ENCODE data around the gene SFRP2.

SFRP2 gene

GRCh38 chr4:153790500-153790865 is 1.6 kb upstream of the SFRP2 start:
- H3K4me1 ChIP-seq (ENCODE audit: control insufficient read depth in 1 of 2, insufficient read depth in 1 of 2, low read depth in 1 of 2, low read length in 1 of 2) = peaks cover 4 to 8% of the 10 kb centered on the region in 2 experiments
- no peak overlapping the region for H3K27ac ChIP-seq
- TF ChIP-seq CTCF (IDR thresholded peaks at IDR 0.05) = no peak
- H3K36me3 ChIP-seq = no peaks in the 10 kb centered on the region
- no peak overlapping the region for H3K4me3 ChIP-seq (ENCODE audit: low read depth in 1 of 2, low read length in 1 of 2)
- H3K27me3 ChIP-seq = peaks cover 100% of the 10 kb centered on the region
- H3K9me3 ChIP-seq = no peaks in the 10 kb centered on the region

GRCh38 chr4:153789741-153790499 is 1.0 kb upstream of the SFRP2 start:
- Histone ChIP-seq H3K27me3 (peaks cover 100% of the 10 kb centered on the region), H3K36me3 (no peaks in the 10 kb centered on the region), H3K9me3 (no peaks in the 10 kb centered on the region), H3K4me3 (ENCODE audit: low read depth in 1 of 2, low read length in 1 of 2) (no peak overlapping the region), H3K27ac (no peak overlapping the region), H3K4me1 (ENCODE audit: control insufficient read depth in 1 of 2, insufficient read depth in 1 of 2, low read depth in 1 of 2, low read length in 1 of 2) (peaks cover 4 to 8% of the 10 kb centered on the region in 2 experiments)
- no peak for TF ChIP-seq CTCF (IDR thresholded peaks at IDR 0.05)

- Histone ChIP-seq H3K27ac (no peak overlapping the region), H3K27me3 (peaks cover 100% of the 10 kb centered on the region), H3K4me3 (ENCODE audit: low read depth in 1 of 2, low read length in 1 of 2) (no peak overlapping the region), H3K9me3 (no peaks in the 10 kb centered on the region), H3K36me3 (no peaks in the 10 kb centered on the region), H3K4me1 (ENCODE audit: control insufficient read depth in 1 of 2, insufficient read depth in 1 of 2, low read depth in 1 of 2, low read length in 1 of 2) (peaks cover 4 to 8% of the 10 kb centered on the region in 2 experiments)
- TF ChIP-seq CTCF (IDR thresholded peaks at IDR 0.05) = no peak
These were observed 851 bp downstream of the SFRP2 start for GRCh38 chr4:153788051-153788412.

GRCh38 chr4:153787575-153787974 is 1.3 kb downstream of the SFRP2 start:
- Histone ChIP-seq H3K27me3 (peaks cover 100% of the 10 kb centered on the region), H3K4me1 (ENCODE audit: control insufficient read depth in 1 of 2, insufficient read depth in 1 of 2, low read depth in 1 of 2, low read length in 1 of 2) (peaks cover 4 to 8% of the 10 kb centered on the region in 2 experiments), H3K9me3 (no peaks in the 10 kb centered on the region), H3K4me3 (ENCODE audit: low read depth in 1 of 2, low read length in 1 of 2) (no peak overlapping the region), H3K27ac (no peak overlapping the region), H3K36me3 (no peaks in the 10 kb centered on the region)
- TF ChIP-seq CTCF (IDR thresholded peaks at IDR 0.05) = no peak

- no peaks in the 10 kb centered on the region for H3K36me3 ChIP-seq
- H3K27me3 ChIP-seq = peaks cover 100% of the 10 kb centered on the region
- H3K4me1 ChIP-seq (ENCODE audit: control insufficient read depth in 1 of 2, insufficient read depth in 1 of 2, low read depth in 1 of 2, low read length in 1 of 2) = peaks cover 2 to 5% of the 10 kb centered on the region in 2 experiments
- no peak for TF ChIP-seq CTCF (IDR thresholded peaks at IDR 0.05)
- no peak overlapping the region for H3K4me3 ChIP-seq (ENCODE audit: low read depth in 1 of 2, low read length in 1 of 2)
- no peak overlapping the region for H3K27ac ChIP-seq
- no peaks in the 10 kb centered on the region for H3K9me3 ChIP-seq
These were observed 1.8 kb downstream of the SFRP2 start for GRCh38 chr4:153787061-153787560.
